Stimulated activated CD8-positive, alpha-beta memory T cell treated with anti-CD3 and anti-CD28 coated beads, Interleukin-12 subunit alpha, Interleukin-12 subunit beta, amount 100 ng/mL, for 24 hours (primary cell): ENCODE data around the gene SPECC1L.

Experiments
- DNase-seq: peaks from one replicate; pipeline ENCODE4 v3.0.0-alpha.2; 2020; ENCODE audit errors: extremely low read depth

SPECC1L gene

DNA sequence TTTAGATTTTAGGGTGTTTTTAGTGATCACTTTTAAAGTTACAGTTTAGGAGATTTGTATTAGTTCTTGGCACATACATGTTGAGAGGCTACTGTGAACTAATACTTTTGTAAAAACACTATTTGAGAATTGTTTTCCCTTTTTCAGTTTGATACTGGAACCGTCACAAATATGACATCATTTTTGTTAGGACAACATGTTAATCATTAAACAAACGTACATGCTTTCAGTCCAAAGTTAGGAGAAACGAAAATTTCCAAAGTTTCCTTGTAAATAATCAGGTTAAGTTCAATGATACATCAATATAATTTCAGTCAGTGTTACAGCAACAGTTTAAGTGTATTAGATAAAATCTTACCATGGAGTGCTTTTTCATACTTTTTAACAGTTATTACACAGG lies 53.1 kb downstream of the SPECC1L start:
- no peak for DNase-seq

GRCh38 chr22:24324137-24324536 lies 53.5 kb downstream of the SPECC1L start:
- DNase-seq = no peak

- DNase-seq = no peak
These were observed 54.6 kb downstream of the SPECC1L start for GRCh38 chr22:24325105-24325757.

DNA sequence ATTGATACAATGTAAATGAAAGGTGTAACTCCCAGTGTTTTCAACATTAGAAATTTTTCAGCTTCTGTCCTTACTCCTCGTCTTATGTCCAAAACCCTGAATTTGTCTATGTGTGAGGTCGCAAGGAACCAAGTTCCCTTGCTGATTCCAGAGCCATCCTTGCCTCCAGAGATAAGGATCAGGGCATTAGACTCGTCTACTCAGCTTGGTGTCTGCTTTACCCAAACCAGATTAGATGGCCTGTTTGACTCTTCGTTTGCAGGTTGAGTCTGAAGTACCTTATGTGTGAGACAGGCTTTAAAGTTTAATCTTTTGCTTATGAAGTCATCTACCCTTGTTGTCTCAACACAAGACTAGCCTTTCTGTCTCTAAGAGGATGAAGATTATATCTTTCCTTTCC lies 55.6 kb downstream of the SPECC1L start:
- no peak for DNase-seq

- DNase-seq = no peak
These were observed 57.2 kb downstream of the SPECC1L start for GRCh38 chr22:24327832-24328231.

- DNase-seq = no peak
These were observed 58.8 kb downstream of the SPECC1L start for GRCh38 chr22:24329453-24329852.

DNA sequence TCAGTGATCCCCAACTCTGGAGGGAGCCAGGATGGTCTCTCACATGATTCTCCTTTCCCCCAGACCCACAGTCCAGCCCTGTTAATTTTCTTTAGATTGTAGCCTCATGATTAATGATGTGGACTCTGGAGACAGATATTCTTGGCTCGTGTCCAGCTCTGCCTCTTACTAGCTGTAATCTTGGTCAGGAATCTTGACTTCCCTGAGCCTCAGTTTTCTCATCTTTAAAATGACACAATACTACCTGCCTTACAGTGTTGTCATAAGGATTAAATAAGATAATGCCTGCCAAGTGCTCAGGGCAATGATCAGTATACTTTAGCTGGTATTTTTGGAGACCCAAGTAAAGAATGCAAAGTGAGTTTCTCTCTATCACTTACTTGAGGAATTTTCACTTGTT lies 60.0 kb downstream of the SPECC1L start:
- DNase-seq = no peak

DNA sequence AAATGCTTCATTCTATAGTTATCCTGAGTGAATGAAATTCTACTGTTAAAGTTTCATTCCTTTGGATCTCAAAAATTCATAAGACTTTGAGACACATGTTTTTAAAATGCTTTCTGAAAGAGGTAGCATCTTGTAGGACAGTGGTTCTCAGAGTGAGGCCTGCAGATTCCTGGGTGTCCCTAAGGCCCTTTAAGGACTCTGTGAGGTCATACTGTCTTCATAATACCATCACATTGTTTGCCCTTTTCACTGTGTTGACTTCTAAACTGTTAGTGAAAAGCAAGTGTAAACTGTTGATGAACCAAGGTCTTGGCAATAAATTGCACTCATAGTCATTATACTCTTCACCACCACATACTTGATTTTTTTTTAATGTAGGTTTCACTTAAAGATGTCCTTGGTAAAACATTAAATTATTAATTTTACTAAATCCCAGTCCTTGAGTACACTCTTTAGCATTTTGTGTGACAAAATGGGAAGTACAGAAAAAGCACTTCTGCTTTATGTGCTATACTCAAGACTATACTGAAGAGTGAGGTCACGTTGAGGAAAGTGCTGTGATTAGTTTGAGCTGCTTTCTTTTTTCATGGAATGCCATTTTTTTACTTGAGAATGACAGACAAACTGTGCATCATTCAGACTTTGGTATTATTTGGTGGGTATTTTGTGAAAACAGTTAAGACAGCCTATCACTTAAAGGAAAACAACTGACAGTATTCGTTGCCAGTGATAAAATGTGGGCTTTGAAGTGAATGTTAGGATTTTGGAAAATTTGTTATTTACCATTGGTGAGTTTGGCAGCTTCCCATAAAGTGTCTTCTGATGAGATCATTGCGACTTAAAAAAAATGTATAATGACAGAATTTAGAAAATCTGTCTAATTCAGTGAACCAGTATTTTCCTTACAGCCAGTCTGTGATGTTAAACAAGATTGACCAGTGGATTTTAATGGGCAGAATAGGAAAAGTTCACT lies 61.1 kb downstream of the SPECC1L start:
- DNase-seq = no peak

GRCh38 chr22:24333301-24333700 lies 62.7 kb downstream of the SPECC1L start:
- DNase-seq = no peak

GRCh38 chr22:24335496-24335895 lies 64.9 kb downstream of the SPECC1L start:
- no peak for DNase-seq

DNA sequence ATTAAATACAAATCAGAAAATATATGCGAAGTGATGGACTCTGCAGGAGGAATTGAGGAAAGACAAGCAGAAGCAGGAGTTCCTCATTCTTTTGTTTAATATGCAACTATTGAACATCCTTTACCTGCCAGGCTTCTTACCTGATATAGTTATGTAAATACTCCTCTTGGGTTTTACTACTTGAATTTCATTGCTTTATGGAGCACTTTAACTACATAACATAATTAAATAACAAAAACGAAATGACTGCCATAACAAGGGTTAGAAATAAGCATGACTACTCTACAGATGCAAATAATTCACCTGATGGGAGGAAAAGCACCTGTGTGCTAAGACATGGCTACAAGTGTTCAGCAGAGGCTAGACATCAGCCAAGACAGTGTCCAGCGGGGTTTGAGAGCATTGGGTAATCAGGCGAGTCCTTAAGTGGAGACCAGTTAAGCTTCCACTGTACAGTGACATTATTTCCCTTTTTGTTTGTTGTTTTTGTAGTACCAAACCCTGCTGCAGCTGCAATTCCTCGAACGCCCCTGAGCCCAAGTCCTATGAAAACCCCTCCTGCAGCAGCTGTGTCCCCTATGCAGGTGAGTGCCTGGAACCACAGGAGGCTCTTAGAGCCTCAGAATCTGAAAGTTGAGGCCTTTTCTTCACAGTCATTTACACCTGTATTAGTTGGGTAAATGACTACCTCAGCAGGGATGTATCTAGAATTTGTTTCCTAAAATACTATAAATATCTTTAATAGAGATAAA lies 67.4 kb downstream of the SPECC1L start:
- DNase-seq = no peak

DNA sequence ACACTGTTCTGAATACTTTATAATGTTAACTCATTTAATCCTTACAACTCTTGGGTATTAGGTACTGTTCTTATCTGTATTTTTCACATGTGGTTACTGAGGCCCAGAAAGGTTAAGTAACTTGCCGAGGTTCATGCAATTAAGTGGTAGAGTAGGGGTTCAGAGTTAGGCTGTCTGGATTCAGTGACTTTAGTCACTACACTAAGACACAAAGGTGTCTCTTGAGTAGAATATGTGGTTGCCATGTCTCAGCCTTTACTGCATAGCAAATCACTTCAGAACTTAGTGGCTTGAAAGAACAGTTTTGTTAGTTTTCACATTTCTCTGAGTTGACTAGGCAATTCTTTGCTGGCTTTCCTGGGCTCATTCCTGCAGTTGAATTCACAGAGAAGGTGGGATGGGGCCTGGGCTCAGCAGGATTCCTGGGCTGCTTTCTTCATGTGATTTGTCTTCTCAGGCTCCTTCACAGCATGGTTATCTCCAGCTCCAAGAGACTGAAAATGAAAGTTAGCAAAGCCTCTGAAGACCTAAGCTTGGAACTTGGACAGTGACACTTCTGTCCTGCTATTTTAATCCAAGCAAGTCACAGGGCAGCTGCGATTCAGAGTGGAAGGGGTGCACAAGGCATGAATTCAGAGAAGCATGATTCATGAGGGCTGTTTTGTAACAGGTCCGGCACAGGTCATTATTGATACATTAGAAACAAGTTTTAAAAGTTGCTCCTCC lies 68.3 kb downstream of the SPECC1L start:
- no peak for DNase-seq

DNA sequence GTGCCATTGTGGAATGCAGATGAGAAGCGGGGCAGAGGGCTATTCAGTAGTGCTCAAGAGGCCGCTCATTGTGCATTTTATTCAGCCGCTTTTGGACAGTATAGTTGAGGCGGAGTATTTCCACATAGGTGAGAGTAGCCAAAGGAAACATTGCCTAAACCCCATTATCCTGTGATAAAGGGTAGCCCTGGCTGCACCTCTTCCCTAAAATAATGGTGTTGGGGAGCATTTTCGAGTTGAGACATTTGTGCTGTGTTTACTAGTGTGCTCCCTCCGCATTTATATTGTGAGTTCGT lies 68.8 kb downstream of the SPECC1L start:
- no peak for DNase-seq

- DNase-seq = no peak
These were observed 71.0 kb downstream of the SPECC1L start for GRCh38 chr22:24341627-24342026.

- DNase-seq = no peak
These were observed 80.0 kb downstream of the SPECC1L start for GRCh38 chr22:24350627-24351026.

DNA sequence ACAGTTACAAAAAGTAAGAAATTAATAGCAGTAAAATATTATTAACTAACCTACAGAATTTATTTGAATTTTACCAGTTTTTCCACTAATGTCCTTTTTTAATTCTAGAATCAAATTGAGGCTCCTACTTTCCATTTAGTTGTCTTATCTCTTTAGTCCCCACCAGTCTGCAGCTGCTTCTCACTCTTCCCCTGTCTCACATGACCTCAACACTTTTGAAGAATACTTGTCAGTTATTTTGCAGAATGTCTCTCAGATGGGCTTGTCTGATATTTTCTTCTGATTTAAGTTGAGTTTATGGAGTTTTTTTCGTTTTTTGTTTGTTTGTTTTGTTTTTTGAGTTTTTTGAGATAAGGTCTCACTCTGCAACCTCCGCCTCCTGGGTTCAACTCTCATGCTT lies 82.5 kb downstream of the SPECC1L start:
- DNase-seq = no peak

GRCh38 chr22:24355574-24355973 lies 84.9 kb downstream of the SPECC1L start:
- no peak for DNase-seq

DNA sequence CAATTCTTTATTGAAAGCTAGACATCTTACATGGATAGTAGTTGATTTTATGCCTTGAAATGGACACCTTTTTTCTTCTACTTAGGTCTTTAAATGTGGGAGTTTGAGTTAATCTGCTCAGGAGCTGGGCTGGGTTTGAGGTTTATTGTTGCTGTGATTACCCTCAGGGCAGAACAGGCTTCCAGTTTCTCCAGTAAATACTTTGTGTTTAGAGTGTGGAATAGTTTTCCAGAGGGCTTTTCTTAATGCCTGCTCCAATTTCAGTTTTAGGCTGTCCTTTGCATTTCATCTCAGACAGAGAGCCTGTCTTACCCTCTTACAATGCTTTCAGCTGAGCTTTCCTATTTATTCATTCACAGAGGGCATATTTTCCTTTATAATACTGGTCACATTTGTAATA lies 86.9 kb downstream of the SPECC1L start:
- no peak for DNase-seq

GRCh38 chr22:24358105-24358836 lies 87.6 kb downstream of the SPECC1L start:
- DNase-seq = no peak

DNA sequence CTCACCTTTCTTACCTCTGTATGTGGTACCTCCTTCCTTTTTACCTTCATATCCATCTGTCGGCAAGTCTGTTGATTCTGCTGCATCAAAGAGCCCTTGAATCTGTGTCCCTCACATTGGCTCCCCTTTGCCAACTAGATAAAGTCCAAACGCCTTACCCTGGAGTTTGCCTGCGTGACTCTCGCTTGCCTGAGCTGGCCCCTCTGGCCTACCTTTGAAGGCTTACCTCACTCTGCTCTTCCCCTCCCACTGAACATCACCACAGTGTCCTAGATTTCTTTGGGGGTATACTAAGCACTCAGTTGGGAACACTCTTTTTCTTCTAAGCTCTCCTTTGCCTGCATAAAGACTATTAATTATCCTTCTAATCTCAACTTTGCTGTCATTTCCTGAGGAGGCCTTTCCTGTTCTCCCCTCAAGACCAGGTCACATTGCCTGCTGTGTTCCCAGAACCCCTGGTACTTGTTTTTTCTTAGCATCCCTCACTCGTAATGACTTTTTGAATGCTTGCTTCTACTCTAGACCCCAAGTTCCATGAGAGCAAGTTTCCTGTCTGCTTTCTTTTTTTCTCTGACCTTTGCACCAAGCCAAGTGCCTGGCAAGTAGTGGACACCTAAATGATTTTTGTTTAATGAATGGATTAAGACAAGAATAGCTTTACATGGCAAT lies 89.0 kb downstream of the SPECC1L start:
- DNase-seq = no peak
